Prostate gland (tissue), 2 donors: ENCODE data around the gene SZRD1.

ENCODE experiments used
- POLR2A ChIP-seq: fragments of 450-650 bp; IDR thresholded peaks from one replicate; pipeline ENCODE4 v1.6.1; 2016; ENCODE audit warnings: antibody characterized with exemption, mild to moderate bottlenecking
- TF ChIP-seq, protein P1 (sequence below), 4 experiments: fragments of 200-600 bp in 2 of 4; fragments of 450-650 bp in 2 of 4; sonication (generic) in 2 of 4; IDR thresholded peaks; 1 replicate in 3 of 4; 2 replicates in 1 of 4; pipeline ENCODE4 v1.5.1; 2016 to 2019; ENCODE audit warnings: antibody characterized with exemption in 4 of 4, mild to moderate bottlenecking in 2 of 4, moderate library complexity in 2 of 4

DNA sequence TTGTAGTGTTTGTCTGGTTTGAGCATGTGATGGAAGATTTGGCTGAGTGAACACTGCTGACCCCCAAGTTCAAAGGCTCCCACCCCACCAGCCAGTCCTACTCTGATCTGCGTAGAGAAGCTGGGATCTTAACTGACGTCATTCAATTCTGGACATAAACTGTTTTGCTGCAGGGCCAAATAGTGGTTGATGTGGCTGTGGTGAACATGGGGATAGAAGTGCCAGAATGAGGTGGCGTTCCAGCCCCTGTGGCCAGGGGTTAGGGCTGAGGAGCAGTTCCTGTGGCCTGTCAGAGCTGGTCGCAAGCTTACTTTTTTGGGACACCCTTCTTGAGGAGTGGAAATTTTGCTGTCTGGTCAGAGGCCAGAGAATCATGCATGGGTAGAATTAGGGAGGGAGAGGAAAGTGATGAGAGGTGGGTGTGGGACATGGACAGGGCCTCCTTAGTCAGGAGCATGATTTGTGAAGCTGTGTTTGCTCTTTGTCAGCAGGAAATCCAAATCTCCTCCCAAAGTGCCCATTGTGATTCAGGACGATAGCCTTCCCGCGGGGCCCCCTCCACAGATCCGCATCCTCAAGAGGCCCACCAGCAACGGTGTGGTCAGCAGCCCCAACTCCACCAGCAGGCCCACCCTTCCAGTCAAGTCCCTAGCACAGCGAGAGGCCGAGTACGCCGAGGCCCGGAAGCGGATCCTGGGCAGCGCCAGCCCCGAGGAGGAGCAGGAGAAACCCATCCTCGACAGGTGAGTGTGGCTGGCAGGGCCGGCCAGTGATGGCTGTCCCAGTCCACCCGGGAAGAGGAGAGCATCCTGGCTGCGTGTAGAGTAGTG lies 25.9 kb downstream of the SZRD1 start:
- TF ChIP-seq, protein P1, sequence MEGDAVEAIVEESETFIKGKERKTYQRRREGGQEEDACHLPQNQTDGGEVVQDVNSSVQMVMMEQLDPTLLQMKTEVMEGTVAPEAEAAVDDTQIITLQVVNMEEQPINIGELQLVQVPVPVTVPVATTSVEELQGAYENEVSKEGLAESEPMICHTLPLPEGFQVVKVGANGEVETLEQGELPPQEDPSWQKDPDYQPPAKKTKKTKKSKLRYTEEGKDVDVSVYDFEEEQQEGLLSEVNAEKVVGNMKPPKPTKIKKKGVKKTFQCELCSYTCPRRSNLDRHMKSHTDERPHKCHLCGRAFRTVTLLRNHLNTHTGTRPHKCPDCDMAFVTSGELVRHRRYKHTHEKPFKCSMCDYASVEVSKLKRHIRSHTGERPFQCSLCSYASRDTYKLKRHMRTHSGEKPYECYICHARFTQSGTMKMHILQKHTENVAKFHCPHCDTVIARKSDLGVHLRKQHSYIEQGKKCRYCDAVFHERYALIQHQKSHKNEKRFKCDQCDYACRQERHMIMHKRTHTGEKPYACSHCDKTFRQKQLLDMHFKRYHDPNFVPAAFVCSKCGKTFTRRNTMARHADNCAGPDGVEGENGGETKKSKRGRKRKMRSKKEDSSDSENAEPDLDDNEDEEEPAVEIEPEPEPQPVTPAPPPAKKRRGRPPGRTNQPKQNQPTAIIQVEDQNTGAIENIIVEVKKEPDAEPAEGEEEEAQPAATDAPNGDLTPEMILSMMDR (IDR thresholded peaks at IDR 0.05), result no peak
- no peak for TF ChIP-seq POLR2A
